G401.6 (cell line): ENCODE data around the gene GPR27.

Source experiments
- FAIRE-seq: peaks from 2 replicates; lab custom pipeline; 2012; peaks lifted over from hg19 to GRCh38; lab: Jason Lieb, UNC

Gene GPR27

GRCh38 chr3:71753701-71754609 is at the start of gene GPR27:
Gene GPR27, plus strand, starts transcription at chr3:71753855. Its CDS starts 195 bp downstream, at chr3:71754050.
- FAIRE-seq = no peak

- no peak for FAIRE-seq
Observed at GRCh38 chr3:71704915-71705314, 48.7 kb upstream of the GPR27 start.

GRCh38 chr3:71705681-71706080 is 48.0 kb upstream of the GPR27 start:
- no peak for FAIRE-seq

GRCh38 chr3:71707595-71707994 is 46.1 kb upstream of the GPR27 start:
- no peak for FAIRE-seq

GRCh38 chr3:71708476-71709105 is 45.1 kb upstream of the GPR27 start:
- no peak for FAIRE-seq

GRCh38 chr3:71709908-71710511 is 43.6 kb upstream of the GPR27 start:
- FAIRE-seq = no peak

GRCh38 chr3:71710906-71711494 is 42.7 kb upstream of the GPR27 start:
- peak; percentile 80 for FAIRE-seq

- FAIRE-seq = no peak
Observed at GRCh38 chr3:71713041-71713440, 40.6 kb upstream of the GPR27 start.

- FAIRE-seq = no peak
Observed at GRCh38 chr3:71714595-71714994, 39.1 kb upstream of the GPR27 start.

- no peak for FAIRE-seq
Observed at GRCh38 chr3:71718072-71718471, 35.6 kb upstream of the GPR27 start.

GRCh38 chr3:71721002-71721401 is 32.7 kb upstream of the GPR27 start:
- FAIRE-seq = no peak

- no peak for FAIRE-seq
Observed at GRCh38 chr3:71721651-71722157, 32.0 kb upstream of the GPR27 start.

- FAIRE-seq = no peak
Observed at GRCh38 chr3:71722693-71723092, 31.0 kb upstream of the GPR27 start.

- FAIRE-seq = no peak
Observed at GRCh38 chr3:71723452-71724170, 30.0 kb upstream of the GPR27 start.

GRCh38 chr3:71724171-71724453 is 29.5 kb upstream of the GPR27 start:
- no peak for FAIRE-seq

- no peak for FAIRE-seq
Observed at GRCh38 chr3:71724584-71725270, 28.9 kb upstream of the GPR27 start.

- no peak for FAIRE-seq
Observed at GRCh38 chr3:71725271-71725991, 28.2 kb upstream of the GPR27 start, which contains the start of gene EIF4E3. Gene EIF4E3, minus strand, starts transcription at chr3:71725402. Its CDS starts 35 bp downstream, at chr3:71725367.

- no peak for FAIRE-seq
Observed at GRCh38 chr3:71726146-71726545, 27.5 kb upstream of the GPR27 start.

- FAIRE-seq = no peak
Observed at GRCh38 chr3:71728632-71729342, 24.9 kb upstream of the GPR27 start.

- FAIRE-seq = no peak
Observed at GRCh38 chr3:71732637-71733036, 21.0 kb upstream of the GPR27 start.
